Kidney epithelial cell (primary cell): Measurements from ENCODE around the gene PHETA1. TPM values are rescaled to one million over a fixed set of nuclear protein-coding genes. Genes with fewer than 3 reads are reported as not detected.
"Not testable (repeated sequence)": the region's sequence is repeated elsewhere in the genome, so short reads cannot be mapped to it uniquely, and the experiment has no call there.

Experiments used
- DNase-seq: peaks from one replicate; pipeline ENCODE4 v3.0.0-alpha.2; 2010; ENCODE audit warnings: low read depth
- H3K27me3 ChIP-seq: 2 replicates; pipeline ENCODE4 v1.6.0; 2011; ENCODE audit warnings: low read length; ENCODE audit not compliant: control insufficient read depth, insufficient read depth
- H3K36me3 ChIP-seq: 2 replicates; pipeline ENCODE4 v1.5.1; 2011; ENCODE audit warnings: low read length; ENCODE audit not compliant: control insufficient read depth, insufficient read depth
- H3K4me3 ChIP-seq: 2 replicates; pipeline ENCODE4 v1.5.1; 2011; ENCODE audit warnings: low read depth, mild to moderate bottlenecking, control low read depth, low read length
- CTCF ChIP-seq: IDR thresholded peaks from 2 replicates; pipeline ENCODE4 v1.5.1; 2011; ENCODE audit warnings: mild to moderate bottlenecking, moderate library complexity, low read length, control low read depth, inconsistent platforms; ENCODE audit not compliant: insufficient read depth, poor library complexity, severe bottlenecking
- total RNA-seq: library from RNA; depleted of rRNA; stranded (reverse); fragments of >200 nt; gene quantifications from 2 replicates; pipeline ENCODE4 v1.2.3, GENCODE V29; 2015

Gene PHETA1
- total RNA-seq, 1 donor from 2014 or later = 16.0 TPM

- TF ChIP-seq CTCF = no peak
- no peak for DNase-seq
- no peaks in the 10 kb centered on the region for H3K36me3 ChIP-seq
- H3K4me3 ChIP-seq = no peak overlapping the region
- H3K27me3 ChIP-seq = peaks cover 9% of the 10 kb centered on the region
These were observed 15.7 kb upstream of the PHETA1 start for GRCh38 chr12:111384596-111384995.

GRCh38 chr12:111379942-111380554, 11.2 kb upstream of the PHETA1 start:
- Histone ChIP-seq H3K27me3 (peaks cover 9% of the 10 kb centered on the region), H3K4me3 (no peak overlapping the region), H3K36me3 (no peaks in the 10 kb centered on the region)
- no peak for DNase-seq
- TF ChIP-seq CTCF = no peak

- DNase-seq = no peak
- peaks cover 9% of the 10 kb centered on the region for H3K27me3 ChIP-seq
- no peak overlapping the region for H3K4me3 ChIP-seq
- TF ChIP-seq CTCF = no peak
- H3K36me3 ChIP-seq = no peaks in the 10 kb centered on the region
These were observed 8.5 kb upstream of the PHETA1 start for GRCh38 chr12:111377440-111377839.

- not testable (repeated sequence) for H3K4me3 ChIP-seq, H3K27me3 ChIP-seq, DNase-seq, H3K36me3 ChIP-seq
These were observed 4.3 kb upstream of the PHETA1 start for GRCh38 chr12:111373231-111373630.

GRCh38 chr12:111369496-111370220, 763 bp upstream of the PHETA1 start:
- Histone ChIP-seq H3K36me3 (no peaks in the 10 kb centered on the region), H3K4me3 (peak overlapping the region; percentile 76), H3K27me3 (no peaks in the 10 kb centered on the region)
- TF ChIP-seq CTCF = no peak
- DNase-seq = no peak

GRCh38 chr12:111368291-111368787, 556 bp downstream of the PHETA1 start:
- Histone ChIP-seq H3K27me3 (no peaks in the 10 kb centered on the region), H3K36me3 (no peaks in the 10 kb centered on the region), H3K4me3 (peak overlapping the region; percentile 76)
- DNase-seq = no peak
- TF ChIP-seq CTCF = no peak
